Non-pigmented ciliary epithelial cell (primary cell): ENCODE data around the gene OR51E2.
A peak's percentile ranks its signal among the peaks of the same experiment; 100 is the strongest.
"Not testable (repeated sequence)": the region's sequence is repeated elsewhere in the genome, so short reads cannot be mapped to it uniquely, and the experiment has no call there.

Source experiments
- DNase-seq: peaks from one replicate; pipeline ENCODE4 v3.0.0-alpha.2; 2010; ENCODE audit warnings: low read depth

The OR51E2 gene, protein sequence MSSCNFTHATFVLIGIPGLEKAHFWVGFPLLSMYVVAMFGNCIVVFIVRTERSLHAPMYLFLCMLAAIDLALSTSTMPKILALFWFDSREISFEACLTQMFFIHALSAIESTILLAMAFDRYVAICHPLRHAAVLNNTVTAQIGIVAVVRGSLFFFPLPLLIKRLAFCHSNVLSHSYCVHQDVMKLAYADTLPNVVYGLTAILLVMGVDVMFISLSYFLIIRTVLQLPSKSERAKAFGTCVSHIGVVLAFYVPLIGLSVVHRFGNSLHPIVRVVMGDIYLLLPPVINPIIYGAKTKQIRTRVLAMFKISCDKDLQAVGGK

DNA sequence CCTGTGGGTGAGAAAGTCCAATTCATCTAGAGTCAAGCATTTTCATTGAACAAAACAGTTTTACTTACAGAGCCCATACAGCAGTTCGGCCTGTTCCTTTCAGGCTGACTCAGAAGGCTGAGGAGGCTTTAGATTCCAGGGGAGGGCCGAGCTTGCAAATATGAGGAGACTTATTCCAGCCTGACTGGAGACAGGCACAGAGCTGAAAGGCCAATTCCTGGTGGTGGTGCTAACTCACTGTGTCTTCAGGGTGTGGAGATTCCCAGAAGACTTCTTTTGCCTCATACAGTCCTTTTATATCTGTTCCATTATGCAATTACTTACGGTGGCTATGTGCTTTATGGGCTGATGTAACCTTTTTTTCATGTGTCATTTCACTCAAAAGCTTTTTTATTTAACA, at the start of gene OR51E2:
Gene OR51E2 (minus strand): TSS at position 269 of the 400 bp plus-strand sequence. CDS start 15,142 bp downstream, outside the sequence.
- peak; percentile 22 for DNase-seq

DNA sequence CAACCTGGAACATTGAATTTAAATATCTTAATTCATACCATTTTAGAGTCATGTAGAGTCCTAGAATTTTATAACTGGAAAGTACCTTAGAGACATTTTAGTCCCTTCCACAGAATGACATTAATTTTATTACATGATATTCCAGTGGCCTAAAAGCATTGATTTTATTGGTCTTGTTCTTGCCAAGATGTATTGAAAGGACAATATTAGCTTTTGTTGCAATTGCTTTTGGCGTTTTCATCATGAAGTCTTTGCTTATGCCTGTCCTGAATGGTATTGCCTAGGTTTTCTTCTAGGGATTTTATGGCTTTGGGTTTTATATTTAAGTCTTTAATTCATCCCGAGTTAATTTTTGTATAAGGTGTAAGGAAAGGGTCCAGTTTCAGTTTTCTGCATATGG, 43.1 kb upstream of the OR51E2 start:
- DNase-seq, result no peak

DNA sequence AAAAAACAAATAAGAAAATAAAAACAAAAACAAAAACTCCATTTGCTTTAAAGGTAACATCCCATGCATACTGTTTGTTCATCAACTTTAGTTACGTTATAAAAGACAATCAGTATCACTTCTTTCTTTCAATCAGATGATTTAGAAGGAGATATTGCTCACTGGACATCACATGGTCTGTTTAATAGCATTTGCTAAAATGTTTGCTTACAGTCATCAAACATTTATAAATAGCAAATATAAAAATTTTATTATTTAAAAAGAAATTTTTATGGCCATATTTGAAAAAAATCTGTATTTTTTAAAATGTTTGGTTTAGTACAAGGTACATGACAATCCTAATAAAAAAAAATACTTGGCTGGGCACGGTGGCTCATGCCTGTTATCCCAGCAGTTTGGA, 29.5 kb upstream of the OR51E2 start:
- DNase-seq, result no peak

- DNase-seq, result not testable (repeated sequence)
These were observed 25.2 kb upstream of the OR51E2 start for GRCh38 chr11:4722616-4723534.

- DNase-seq, result no peak
These were observed 16.6 kb upstream of the OR51E2 start for GRCh38 chr11:4714300-4714699.

GRCh38 chr11:4713241-4713640, 15.6 kb upstream of the OR51E2 start:
- no peak for DNase-seq

DNA sequence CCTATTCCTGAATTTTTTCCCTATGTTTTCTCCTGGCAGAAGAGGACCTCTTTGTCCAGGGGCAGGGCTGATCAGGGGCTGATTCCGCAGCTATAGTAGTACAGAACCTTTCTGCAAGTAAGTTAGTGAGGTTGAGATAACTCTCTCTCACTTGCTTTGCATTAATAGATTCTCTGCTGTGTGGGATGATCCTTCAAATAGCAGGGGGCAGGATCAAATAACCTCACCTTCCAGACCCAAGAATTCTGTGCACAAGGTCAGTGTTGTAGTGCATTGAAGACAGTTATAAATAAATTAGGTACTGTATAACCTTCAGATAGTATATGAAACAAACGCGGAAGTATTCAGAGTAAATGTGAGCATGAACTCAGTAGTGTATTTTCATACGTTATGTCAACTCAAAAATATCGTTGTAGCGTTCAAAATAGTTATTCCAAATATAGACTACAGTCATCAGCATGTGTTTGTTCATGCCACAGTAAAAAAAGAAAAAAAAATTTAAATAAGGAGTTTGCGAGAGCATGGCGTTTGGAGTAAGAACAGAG, 7.2 kb upstream of the OR51E2 start:
- no peak for DNase-seq

DNA sequence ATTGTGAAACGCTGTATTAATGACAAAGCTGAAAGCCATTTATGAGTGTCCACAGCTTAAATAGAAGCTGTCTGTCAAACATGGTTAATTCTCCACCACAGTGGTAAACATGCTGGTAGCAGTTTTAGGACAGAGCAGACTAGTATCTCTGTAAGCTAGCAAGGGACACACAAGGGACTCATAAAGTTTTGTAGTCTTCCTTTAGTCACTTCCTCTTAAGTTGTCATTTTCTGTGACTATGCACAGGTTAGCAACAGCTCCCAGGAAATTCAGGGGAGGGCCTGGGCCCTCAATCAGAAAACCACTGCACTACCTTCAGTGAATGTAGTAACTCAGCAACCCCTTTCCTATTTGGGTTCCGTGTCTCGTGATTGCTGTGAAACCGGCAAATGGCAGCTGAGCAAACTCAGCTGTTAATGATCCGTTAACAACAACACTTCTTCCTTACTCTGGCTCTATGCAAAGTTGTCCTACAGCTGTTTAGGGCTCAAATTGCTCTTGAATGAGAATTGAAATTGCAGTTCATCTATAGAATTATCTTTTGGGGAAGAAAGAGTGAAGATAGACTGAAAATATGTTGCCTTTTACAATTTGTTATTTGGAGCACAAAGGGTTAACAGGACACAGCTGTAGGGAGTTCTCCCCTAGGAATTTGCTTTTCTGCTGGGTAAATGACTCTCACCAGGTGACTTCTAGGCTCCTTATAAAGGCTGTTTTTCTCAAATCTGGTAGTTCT, 6.6 kb upstream of the OR51E2 start, which contains the start of gene MMP26:
Gene MMP26 (plus strand): TSS at position 731 of the 736 bp plus-strand sequence.
- no peak for DNase-seq

DNA sequence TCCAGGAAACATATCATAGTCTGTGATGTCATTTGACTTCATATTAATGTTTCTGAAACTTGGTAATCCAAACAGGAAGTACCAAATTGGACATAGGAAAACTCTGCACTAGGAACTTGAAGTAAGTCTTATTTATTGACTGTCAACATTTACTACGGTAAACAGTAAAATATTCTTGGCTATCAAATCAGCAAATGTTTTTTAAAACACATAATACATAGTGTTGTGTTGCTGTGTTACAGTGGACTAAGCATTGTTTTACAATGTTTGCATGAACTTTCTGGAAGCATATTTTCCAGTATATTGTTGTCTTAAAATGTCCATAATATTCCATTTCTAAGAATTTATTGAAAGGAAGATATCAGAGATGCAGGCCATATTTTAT, 2.8 kb upstream of the OR51E2 start:
- no peak for DNase-seq

DNA sequence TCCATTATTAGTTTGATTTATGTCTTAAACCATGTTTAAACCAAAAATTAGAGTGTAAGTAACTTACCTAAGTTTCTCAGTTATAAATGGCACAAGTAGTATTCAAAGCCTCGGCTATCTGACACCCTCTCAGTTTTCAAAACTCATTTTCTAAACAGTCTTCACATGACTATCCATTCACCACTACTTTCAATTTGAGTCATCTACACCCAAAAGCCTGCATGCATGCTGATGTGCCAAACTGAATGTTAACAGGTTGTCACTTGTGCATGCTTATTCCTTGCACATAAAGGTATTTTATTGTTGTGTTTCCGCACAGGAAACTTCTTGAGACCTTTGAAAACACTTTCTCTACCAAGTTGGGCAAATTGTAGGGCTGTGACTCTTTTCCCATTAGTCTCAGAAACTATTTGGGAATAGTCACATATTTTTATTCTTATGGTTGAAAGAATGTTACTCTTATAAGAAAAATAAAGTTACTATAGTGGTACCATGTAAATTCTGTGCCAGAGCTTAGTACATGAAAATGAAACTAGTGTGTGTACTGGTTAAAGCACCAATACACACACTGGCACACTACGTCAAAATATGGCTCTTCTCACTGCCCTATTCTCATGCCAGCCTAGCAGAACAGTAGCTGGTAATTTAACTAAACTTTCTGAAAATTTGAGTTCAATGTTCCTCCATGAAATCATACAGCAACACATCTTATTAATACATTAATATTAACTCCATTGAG, 2.2 kb upstream of the OR51E2 start:
- no peak for DNase-seq

- no peak for DNase-seq
These were observed 2.2 kb downstream of the OR51E2 start for GRCh38 chr11:4695442-4695841.

DNA sequence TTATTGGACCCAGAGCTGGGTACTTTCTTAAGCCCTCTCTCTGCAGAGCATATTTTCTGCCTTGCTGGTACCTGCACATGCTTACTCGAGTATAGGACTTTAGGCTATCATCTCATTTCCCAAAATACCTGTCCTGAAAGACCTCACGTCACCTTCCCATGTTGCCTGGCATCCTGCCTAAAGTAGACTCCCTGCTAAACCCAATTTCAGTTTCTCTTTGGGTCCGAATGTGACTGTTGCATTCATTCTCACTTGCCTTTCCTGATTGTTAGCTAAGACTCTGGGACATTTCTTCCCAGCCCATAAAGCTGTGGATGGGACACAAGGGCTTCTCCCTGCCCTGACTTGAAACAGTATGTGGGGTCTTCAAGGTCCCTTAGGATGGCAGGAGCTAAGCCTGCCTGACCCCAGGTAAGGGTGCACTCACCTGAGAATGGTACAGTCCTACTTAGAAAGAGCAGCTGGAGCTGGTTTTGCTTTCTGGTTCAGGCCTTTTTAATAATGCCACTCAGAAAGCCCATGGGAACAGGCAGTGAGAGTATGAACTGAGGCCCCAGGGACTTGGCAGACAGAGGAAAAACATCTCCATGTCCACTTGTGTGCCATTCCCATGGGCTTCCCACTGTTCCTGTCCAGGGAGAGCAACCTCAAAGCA, 12.9 kb downstream of the OR51E2 start:
- DNase-seq, result no peak

- DNase-seq, result no peak
These were observed 14.8 kb downstream of the OR51E2 start for GRCh38 chr11:4682623-4683419.

DNA sequence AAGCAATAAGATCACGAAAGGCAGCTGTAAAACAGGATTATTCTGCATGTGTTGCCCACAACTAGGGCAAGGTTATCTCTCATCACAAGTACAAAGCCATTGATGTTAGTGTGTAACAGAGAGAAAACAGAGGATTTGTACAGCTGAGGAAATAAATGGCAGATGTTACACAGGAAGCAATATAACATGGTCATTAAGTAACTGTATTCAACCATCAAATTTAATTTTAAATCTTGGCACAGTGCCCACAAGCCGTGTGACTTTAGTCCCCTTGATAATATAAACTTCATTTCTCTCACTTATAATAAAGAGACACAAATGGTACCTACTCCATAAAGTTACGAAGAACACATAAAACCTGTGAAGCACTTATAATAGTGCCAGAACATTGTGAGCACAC, 17.3 kb downstream of the OR51E2 start:
- DNase-seq, result no peak

GRCh38 chr11:4677948-4678347, 19.7 kb downstream of the OR51E2 start:
- no peak for DNase-seq

DNA sequence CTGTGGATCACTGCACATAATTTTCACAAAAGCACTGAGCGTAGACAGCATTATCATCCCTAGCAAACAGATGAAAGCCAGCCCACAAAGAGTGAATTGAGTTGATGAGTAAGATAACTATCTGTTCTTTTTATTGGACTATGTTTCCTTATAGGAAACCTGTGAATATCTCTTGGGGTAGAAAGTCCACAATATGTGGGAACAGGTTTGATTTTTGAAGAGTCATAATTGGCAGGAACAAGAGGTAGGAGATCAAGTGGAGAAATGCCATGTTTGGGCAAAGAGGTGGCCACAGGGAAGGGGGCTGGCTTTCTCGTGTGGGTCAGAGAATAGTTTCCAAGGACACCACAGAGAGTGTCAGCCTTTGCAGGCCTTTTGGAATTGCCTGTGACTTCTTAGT, 23.9 kb downstream of the OR51E2 start:
- no peak for DNase-seq

- no peak for DNase-seq
These were observed 25.2 kb downstream of the OR51E2 start for GRCh38 chr11:4672470-4672869.

GRCh38 chr11:4671741-4672140, 25.9 kb downstream of the OR51E2 start:
- no peak for DNase-seq

DNA sequence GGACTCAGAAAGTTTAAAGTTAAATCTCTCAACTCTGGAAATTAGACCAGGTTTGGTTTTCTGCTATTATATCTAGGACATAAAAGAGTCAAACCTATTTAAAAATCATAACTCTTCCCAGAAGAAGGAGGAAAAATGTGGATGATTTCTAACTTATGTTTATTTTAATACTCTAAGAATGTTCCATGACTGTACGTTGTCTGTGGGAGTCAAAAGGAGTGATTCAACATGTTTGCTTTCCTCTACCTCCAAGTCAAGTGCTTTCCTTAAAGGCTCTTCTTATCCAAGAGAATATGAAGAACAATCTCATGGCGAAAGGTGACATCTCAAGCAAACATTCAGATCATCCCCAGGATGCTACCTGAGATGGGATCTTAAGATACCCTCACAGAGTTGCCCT, 32.2 kb downstream of the OR51E2 start:
- DNase-seq, result no peak

- DNase-seq, result no peak
These were observed 32.9 kb downstream of the OR51E2 start for GRCh38 chr11:4664786-4665185.
